Right ventricle myocardium superior (tissue), 1 donor: ENCODE measurements around the gene CEACAM21. TPM values are rescaled to one million over a fixed set of nuclear protein-coding genes. Genes with fewer than 3 reads are reported as not detected.

ENCODE experiments used
- ATAC-seq: fragments of 200-7000 bp; cut with Tn5 transposase; one replicate; pipeline ENCODE4 v1.9.1; 2020; ENCODE audit warnings: mild to moderate bottlenecking; ENCODE audit not compliant: poor library complexity
- DNase-seq: peaks from one replicate; pipeline ENCODE4 v3.0.0-alpha.2; 2020
- intact Hi-C: fragments of 100-400 bp; cut with DNase I; formaldehyde crosslinking; loops from one replicate; pipeline ENCODE4 v1.11.2; 2022
- long read RNA-seq: library from polyadenylated mRNA; unstranded; transcript quantifications from one replicate; pipeline ENCODE4 v2.0.0, GENCODE V29; 2021
- total RNA-seq: library from RNA; stranded (reverse); fragmentation: NEBNext Ultra II Directional; extraction: Animal tissue kit (Norgen Biotek cat#: 25700); gene quantifications from one replicate; pipeline ENCODE4 v1.2.1, GENCODE V29; 2021
- donor health status: DM: no; HTN: yes; CAD: no; lungs with severe emphysema.

Gene CEACAM21
- total RNA-seq = 0.86 TPM
- long read RNA-seq, partial matches to known transcripts = 0 of 1 reads
- long read RNA-seq, other reads (novel, unspliced or antisense) = 1 of 1 reads

DNA sequence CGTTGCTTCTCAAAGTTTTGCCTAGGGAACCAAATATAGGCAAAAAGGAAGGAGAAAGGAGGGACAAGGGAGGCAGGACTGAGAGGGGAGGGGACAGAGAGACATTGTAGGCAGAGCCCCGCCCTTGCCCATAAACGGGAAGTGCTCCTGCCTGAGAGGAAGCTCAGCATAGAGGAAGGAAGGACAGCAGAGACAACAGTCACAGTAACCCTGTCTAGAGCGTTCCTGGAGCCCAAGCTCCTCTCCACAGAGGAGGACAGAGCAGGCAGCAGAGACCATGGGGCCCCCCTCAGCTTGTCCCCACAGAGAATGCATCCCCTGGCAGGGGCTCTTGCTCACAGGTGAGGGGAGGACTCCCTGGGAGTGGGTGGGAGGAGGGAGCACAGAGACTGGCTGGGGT is at the start of gene CEACAM21:
Gene CEACAM21 (plus strand): TSS at position 169 of the 400 bp plus-strand sequence. CDS start 109 bp downstream, at position 278.
- intact Hi-C loops = no loop called here

DNA sequence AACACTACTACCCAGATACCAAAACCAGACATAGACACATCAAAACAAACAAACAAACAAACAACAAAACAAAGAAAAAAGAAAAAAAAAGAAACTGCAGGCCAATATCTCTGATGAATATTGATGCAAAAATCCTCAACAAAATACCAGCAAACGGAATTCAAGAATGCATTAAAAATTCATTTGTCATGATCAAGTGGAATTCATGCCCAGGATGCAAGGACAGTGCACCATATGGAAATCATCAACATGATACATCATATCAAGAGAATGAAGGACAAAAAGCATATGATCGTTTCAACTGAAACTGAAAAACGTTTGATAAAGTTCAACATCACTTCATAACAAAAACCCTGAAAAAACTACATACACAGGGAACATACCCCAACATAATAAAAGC is 48.9 kb upstream of the CEACAM21 start:
- intact Hi-C loops = no loop called here
- no peak for DNase-seq
- no peak for ATAC-seq

More for the DNA sequence above, at the start of gene CEACAM21:
- peak; percentile 80 for ATAC-seq
- DNase-seq = peak; percentile 81

DNA sequence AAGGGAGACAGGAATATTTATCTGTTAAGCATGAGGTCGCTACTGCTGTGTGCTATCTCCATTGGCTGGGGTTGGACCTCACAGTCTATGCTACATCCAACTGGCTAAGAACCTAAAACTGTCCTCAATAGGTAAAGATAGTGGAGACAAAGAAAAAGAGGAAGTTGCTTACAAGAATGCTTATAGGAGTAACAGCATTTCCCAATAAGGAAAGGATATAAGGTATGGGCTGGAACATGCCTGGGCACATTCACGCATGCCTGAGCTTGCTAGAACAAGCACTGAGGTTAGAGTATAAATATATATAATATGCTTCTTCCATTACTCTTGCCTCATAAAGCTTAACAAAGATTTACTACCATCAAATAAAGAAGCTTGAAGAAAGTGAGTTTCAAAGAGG is 47.9 kb upstream of the CEACAM21 start:
- ATAC-seq (no peak), DNase-seq (no peak)
- intact Hi-C loops = no loop called here

DNA sequence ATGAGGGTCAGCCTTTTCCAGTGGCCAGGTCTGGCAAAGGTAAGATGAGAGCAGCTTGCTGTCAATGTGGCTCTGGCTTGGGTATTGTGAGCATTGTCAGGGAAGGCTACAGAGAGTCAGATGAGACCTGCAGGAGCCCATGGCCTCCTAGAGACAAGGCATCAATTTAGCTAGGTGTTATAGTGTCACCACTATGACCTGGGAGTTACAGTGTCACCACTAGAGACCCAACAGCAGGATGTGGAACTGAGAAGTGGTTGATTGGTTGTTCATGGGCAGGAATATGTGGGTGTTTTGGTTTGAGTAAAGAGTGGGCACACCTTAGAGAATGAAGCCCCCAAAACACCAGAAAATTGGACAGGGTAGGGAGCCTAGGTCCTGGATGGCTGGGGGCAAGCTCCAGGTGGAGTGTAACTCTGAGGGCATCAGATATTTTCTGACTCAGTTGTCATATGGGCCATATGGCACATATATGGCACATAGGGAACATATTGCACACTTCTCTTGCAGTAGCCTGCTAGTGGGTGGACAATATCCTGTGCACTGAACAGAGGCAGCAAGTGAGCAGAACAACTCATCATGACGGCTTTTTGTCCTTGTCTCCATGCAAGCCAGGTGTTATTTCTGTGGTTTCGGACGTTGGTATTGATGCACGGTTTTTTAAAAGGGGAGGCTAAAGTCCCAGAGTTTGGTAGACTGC is 46.3 kb upstream of the CEACAM21 start:
- intact Hi-C loops = no loop called here
- no peak for ATAC-seq
- DNase-seq = no peak

DNA sequence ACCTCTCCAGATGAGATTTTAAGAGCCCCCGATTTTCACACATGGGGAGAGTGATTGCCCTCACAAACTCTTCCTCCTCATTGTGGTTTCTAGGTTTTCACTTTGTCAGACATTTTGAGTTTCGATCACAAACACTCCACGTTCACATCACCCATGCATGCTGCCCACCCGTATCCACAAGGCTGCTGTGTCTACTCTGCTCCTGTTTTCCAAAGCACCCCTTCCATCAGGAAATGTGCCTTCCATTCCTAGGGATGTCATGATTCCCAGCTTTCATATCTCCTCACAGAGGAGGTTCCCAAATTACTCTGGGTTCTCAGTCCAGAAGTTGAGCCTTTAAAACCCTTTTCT is 45.8 kb upstream of the CEACAM21 start:
- DNase-seq = no peak
- intact Hi-C loops = no loop called here
- no peak for ATAC-seq

DNA sequence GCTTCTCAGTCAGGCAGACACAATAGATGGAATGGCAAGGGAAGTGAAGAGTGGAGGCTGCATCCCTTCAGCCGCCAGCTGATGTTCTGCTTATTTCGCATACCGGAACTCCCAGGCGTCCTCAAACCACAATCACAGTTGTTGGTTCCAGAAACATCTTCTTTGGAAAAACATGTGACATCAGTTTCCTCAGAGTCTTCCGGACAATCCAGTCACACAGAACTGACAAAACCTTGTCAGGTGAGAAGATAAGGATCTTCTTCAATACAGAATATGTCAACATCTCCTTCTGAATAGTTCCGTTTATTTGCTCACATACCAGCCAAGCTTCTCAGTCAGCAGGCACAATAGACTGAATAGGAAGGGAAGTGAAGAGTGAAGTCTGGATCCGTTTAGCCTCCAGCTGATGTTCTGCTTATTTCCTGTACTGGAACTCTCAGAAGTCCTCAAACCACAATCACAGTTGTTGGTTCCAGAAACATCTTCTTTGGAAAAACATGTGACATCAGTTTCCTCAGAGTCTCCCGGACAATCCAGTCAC is 45.1 kb upstream of the CEACAM21 start:
- DNase-seq (no peak), ATAC-seq (peak; percentile 62)
- intact Hi-C loops = no loop called here

DNA sequence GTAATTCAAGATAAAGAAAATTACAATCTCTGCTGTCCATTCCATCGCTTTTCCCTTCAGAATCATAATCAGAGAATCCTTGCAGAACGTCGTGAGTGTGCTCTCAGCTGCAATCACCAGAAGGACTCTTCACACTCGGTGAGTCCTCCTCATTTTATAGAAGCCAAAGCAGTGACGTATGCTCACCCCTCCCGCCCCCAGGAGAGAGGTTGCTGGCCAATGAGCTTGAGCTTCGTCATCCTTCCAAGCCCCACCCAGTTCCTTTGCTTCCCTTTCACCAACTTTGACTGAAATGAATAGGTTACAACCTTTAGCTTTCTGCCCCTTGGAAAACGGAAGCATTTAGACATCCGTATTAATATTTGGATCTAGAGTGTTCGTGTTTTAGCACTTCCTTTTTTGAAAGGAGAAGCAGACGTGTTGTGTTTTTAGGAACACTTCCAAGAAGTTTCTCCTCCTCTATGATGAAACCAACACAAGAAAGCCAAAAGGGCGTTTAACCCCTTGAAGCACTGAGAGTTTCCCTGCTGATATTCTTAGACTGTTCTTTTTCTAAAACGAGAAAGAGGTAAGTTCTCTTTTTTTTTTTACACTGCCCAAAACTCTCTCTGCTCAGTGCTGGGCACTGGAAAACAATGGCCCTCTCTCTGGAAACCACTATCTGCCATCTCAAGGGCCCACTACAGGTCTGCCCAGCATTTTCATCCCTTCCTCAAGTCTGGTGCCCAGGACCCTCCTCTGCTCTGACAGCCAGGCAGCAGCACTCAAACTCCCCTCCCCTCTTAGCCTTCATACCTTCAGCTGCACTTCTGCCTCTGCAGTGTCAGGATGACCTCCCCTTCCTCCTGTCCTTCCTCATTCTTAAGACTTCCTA is 44.3 kb upstream of the CEACAM21 start:
- peak; percentile 84 for DNase-seq
- intact Hi-C loops = no loop called here
- ATAC-seq = peak; percentile 93

DNA sequence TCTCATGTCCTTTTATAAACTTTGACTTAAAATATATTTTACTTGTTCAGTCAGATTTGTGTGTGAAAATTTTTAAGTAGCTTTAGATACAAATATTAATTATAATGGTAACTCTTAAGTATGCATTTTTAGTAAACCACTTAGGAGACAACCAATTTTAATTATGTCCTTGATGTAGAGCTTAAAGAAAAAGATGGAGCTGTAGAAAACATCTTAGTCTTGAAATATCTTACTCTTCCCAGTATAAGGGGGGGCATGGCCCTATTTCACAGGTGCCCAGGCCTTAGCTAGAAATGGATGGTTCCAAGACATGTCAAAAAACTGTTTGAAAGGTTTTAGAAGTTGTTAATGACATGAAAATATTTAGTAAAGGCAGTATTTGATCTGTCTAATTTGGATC is 43.4 kb upstream of the CEACAM21 start:
- ATAC-seq (no peak), DNase-seq (no peak)
- intact Hi-C loops = no loop called here

DNA sequence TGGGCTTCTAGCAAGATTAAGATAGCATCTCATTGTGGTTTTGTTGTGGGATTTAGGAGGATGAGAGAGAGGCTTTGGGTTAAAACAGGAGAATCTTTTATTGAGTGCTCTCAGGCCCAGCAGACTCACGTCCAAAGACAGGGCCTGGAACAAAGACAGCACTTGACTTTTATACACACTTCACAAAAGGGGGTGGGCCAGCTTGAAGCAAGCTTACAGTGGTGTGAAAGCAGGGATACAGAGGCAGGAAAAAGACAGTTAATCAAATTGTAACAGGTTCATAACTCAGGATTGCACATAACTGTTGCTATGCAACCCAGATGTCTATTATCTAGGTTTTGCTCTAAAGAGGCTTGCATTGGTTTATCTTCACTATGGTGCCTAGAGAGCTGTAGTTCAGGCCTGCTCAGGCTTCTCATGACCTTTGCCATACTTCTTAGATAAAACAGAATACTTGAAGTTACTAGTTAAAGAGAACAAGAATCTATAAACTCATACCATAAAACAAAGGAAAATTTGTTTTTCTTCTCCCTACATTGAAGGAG is 42.2 kb upstream of the CEACAM21 start:
- ATAC-seq (no peak), DNase-seq (no peak)
- intact Hi-C loops = no loop called here

DNA sequence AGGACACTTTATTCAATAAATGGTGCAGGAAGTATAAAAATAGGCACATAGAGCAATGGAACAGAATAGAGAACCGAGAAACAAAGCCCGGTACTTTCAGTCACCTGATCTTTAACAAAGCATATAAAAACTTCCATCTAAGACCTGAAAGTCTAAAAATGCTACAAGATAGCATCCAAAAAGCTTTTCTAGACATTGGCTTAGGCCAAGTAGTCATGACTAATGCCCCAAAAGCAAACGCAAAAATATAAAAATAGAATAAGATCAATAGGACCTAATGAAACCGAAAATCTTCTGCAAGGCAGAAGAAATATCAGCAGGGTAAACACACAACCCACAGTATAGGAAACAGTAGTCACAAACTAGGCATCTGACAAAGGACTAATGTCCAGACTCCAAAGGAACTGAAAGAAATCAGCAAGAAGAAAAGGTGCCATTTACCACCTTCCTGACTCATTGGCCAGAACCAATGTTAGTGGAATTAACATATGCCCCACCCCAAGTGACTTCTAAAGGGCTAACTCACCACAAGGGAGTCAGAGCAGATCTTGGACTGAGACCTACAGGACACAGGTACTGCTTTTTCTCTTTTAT is 40.8 kb upstream of the CEACAM21 start:
- intact Hi-C loops = no loop called here
- DNase-seq = no peak
- no peak for ATAC-seq

DNA sequence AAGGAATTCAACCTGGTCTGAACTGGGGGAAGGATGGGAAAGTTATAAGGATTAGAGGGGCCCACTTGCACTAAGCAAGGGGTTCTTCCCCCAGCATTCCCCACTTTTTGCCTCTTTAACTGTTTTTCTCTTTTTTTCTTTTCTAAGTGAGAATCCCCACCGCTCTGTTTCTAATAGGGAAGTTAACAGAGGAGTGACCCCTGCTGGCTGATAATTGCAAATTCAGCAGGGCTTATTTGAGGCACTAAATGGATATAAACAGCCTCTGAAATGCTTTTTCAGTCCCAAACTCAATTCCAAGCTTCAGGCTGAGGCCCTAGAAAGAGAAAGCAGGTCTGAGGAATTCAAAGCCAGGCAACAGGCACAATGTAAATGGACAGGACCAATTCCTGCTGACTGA is 38.2 kb upstream of the CEACAM21 start:
- no peak for ATAC-seq
- intact Hi-C loops = no loop called here
- DNase-seq = no peak

DNA sequence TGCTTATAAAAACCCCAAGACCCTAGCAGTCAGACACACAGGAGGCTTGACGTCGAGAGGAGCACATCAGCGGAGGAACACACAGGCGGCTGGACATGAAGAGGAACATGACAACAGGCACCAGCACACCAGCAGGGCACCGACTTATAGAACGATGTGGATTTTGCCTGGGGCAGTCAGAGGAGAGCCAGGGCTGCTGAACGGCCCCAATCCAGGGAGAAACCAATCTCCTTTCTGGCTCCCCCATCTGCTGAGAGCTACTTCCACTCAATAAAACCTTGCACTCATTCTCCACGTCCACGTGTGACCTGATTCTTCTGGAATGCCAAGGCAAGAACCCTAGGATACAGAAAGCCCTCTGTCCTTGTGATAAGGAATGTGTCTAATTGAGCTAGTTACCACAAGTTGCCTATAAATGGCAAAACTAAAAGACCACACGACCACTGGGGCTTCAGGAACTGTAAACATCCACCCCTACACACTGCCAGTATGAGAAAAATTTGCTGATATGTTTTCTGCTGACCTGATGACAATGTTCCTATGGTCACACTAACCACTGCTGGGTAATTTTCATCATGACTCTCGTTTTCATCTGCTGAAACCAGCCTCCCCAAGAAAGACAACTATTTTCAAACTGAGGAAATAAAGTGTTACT is 35.8 kb upstream of the CEACAM21 start:
- no peak for DNase-seq
- no peak for ATAC-seq
- intact Hi-C loops = no loop called here

DNA sequence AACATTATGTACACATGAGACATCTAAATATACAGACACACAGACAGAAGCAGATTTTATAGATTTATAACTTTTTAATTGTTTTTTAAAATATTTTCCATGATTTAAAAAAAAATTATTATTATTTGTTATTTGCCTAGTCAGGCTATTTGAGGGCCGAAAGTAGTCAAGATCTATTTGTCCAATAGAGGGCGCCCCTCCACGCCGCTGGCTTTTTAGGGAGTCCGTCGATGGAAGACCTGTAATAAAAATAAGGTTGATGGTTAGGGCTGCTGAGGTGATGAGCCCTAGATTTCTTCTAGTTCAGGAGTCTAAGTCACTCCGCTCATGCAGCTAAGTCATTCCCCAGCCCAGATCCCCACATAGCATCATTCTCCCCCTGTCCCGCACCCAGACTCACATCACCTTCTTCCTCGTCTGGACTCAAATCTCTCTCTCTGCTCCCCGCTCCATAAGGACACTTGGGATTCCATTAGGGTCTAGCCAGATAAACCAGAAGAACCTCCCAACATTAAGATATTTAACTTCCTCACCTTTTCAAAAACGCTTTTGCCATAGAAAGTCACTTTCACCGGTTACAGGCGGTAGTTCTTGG is 33.9 kb upstream of the CEACAM21 start:
- ATAC-seq (no peak), DNase-seq (peak; percentile 80)
- intact Hi-C loops = no loop called here

DNA sequence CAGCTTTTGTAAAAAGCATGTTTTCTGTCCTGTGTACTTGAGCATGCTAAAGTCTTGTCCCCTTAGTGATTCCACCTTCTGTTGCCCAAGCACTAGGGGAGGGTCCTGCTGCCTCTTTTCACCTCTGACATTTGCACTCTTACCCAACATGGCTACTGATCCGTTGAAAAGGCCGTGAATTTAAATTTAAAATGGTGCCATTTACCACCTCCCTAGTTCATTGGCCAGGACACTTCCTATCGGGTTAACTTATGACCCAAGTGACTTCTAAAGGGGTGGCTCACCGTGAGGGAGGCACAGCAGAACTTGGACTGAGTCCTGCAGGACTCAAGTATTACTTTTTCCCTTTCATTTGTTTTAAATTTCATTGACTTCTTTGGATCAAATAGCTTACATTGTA is 33.3 kb upstream of the CEACAM21 start:
- no peak for ATAC-seq
- intact Hi-C loops = no loop called here
- no peak for DNase-seq

DNA sequence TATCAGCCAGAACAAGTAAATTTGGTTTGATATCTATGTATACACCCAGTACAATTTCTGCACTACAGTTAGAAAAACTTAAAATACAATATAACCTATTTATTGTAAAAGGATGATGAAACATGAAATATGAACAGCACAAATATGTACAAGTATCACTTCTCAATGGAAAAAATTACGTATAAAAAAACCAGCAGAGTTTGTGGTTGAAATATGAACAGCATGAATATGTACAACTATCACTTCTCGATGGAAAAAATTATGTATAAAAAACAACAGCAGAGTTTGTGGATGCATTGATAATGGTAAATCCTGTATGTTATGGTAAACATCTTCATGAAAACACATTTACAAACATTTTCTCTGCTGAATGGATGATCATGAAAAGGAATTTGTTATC is 32.4 kb upstream of the CEACAM21 start:
- DNase-seq = no peak
- intact Hi-C loops = no loop called here
- no peak for ATAC-seq

DNA sequence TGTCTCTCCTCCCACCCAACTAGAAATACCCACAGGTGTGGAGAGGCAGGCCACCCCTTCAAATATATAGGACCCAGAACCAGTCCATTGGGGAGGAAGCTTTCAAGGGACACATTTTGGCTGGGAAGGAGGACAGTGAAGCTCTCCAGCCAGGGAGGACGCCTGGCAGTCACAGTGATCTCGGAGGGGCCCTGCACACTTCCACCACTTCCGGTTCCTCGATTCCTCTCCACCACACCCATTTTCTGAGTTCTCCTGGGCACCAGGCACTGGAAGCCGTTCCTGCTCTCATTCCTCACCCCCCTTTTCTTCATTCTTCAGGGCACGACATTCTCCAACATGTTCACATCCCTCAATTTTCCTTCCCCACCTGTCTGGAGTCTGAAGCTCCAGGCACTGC is 30.4 kb upstream of the CEACAM21 start:
- DNase-seq = no peak
- peak; percentile 57 for ATAC-seq
- intact Hi-C loops = no loop called here

DNA sequence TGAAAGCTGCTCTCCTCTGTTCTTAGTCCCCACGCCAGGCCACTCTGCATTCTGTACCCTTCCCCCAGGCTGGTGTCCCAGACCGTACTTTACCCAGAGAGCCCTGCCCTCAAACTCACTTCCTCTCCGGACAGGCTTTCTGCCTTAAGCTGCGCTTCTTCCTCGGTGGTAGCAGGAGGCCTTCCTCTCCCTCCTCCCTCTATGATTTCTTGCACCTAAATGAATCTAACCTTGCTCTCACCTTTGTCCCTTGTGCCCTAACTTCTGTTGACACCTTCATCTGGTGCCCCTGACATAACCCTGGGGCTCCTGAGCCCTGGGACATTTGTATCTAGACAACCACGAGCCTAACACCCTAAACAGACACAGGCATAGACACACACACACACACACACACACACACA is 29.6 kb upstream of the CEACAM21 start:
- intact Hi-C loops = no loop called here
- ATAC-seq (peak; percentile 69), DNase-seq (peak; percentile 55)

DNA sequence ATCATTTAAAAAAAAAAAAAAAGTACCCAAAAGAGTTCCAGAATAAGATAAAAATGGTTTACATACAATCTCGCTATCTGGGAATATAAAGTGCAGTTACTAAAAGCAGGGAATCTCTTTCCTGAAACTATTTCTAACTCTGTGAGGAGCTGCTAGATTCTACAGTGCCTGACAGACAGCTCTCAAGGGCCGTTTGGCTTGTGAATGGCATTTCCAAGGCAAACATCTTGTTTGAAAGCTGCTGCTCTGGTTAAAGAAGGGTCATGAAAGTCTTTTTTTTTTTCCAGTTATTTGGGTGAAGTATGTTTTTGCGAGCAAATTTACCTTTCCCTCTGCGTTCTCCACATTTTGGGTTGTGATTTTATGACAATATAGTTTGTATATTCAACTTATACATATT is 29.0 kb upstream of the CEACAM21 start:
- ATAC-seq (no peak), DNase-seq (no peak)
- intact Hi-C loops = no loop called here
